ENCODE data around the gene TSHZ1. TPM values are rescaled to one million over a fixed set of nuclear protein-coding genes. Genes with fewer than 3 reads are reported as not detected.

Gene TSHZ1
- polyA plus RNA-seq, 2 of the 4 experiments (the other 2 are of a cell fraction), result 2.2 to 3.0 TPM

- ATAC-seq (no peak), DNase-seq (ENCODE audit: low read depth in 1 of 2, low spot score in 1 of 2) (no peak), FAIRE-seq (no peak)
- Histone ChIP-seq H3K4me3 (no peak overlapping the region), H3K4me1 (peaks cover 4% of the 10 kb centered on the region; the same call in 1 of the 3 replicates), H3K27ac (no peak overlapping the region), H3K9me3 (no peaks in the 10 kb centered on the region), H3K4me2 (no peak overlapping the region)
- 86% methylated on average over 5 of the region's 5 CpGs for WGBS (ENCODE audit: missing lambda C conversion rate)
- ChIA-PET CTCF (no interaction called here), POLR2A (no interaction called here)
- no peak for TF ChIP-seq HDAC2 (IDR thresholded peaks at IDR 0.05)
Measured at GRCh38 chr18:75251466-75251865, 40.9 kb downstream of the TSHZ1 start.

- no peak for FAIRE-seq
Measured at GRCh38 chr18:75252136-75252535, 41.5 kb downstream of the TSHZ1 start.

GRCh38 chr18:75253043-75253442 is 42.4 kb downstream of the TSHZ1 start:
- WGBS (ENCODE audit: missing lambda C conversion rate), result 80% methylated on average over 1 of the region's 1 CpG
- Histone ChIP-seq H3K4me2 (no peak overlapping the region), H3K4me1 (no peaks in the 10 kb centered on the region; the same call in 2 of the 3 replicates), H3K4me3 (no peak overlapping the region), H3K9me3 (no peaks in the 10 kb centered on the region), H3K27ac (no peak overlapping the region)
- DNase-seq (ENCODE audit: low read depth in 1 of 2, low spot score in 1 of 2) (no peak), ATAC-seq (no peak), FAIRE-seq (no peak)
- ChIA-PET CTCF (no interaction called here), POLR2A (no interaction called here)
- TF ChIP-seq NFE2L2 (conservative IDR thresholded peaks at IDR 0.05; ENCODE audit: low read length) (no peak), FOXS1 (CRISPR knock-in tag; IDR thresholded peaks at IDR 0.05) (no peak), HMGXB4 (CRISPR knock-in tag; IDR thresholded peaks at IDR 0.05; ENCODE audit: borderline replicate concordance) (no peak), PHF8 (IDR thresholded peaks at IDR 0.05; ENCODE audit: borderline replicate concordance, low read depth) (no peak)

More at GRCh38 chr18:75252136-75252535, 41.5 kb downstream of the TSHZ1 start:
- Histone ChIP-seq H3K9me3 (no peaks in the 10 kb centered on the region), H3K27ac (no peak overlapping the region), H3K4me1 (peaks cover 2% of the 10 kb centered on the region; the same call in 1 of the 3 replicates), H3K4me2 (no peak overlapping the region), H3K4me3 (no peak overlapping the region)
- no peak for ATAC-seq
- 87% methylated on average over 2 of the region's 2 CpGs for WGBS (ENCODE audit: missing lambda C conversion rate)
- ChIA-PET POLR2A (no interaction called here), CTCF (no interaction called here)
- no peak for TF ChIP-seq NPAS2 (CRISPR knock-in tag; IDR thresholded peaks at IDR 0.05; ENCODE audit: borderline replicate concordance)
- TF ChIP-seq RFX5 (IDR thresholded peaks at IDR 0.05), result no peak
- no peak for TF ChIP-seq CHD2 (IDR thresholded peaks at IDR 0.05; ENCODE audit: low read length, partially characterized antibody)
- no peak for TF ChIP-seq ZFP36 (IDR thresholded peaks at IDR 0.05; ENCODE audit: borderline replicate concordance, partially characterized antibody)
- no peak for TF ChIP-seq RNF2 (IDR thresholded peaks at IDR 0.05; ENCODE audit: borderline replicate concordance, low read depth)
- no peak for TF ChIP-seq RAD21 (conservative IDR thresholded peaks at IDR 0.05 in 1 of 2, IDR thresholded peaks at IDR 0.05 in 1 of 2)
- TF ChIP-seq MYC (IDR thresholded peaks at IDR 0.05; ENCODE audit: borderline replicate concordance, low read length), result no peak
- TF ChIP-seq RARB (CRISPR knock-in tag; IDR thresholded peaks at IDR 0.05), result no peak
- TF ChIP-seq HMGXB4 (CRISPR knock-in tag; IDR thresholded peaks at IDR 0.05; ENCODE audit: borderline replicate concordance), result no peak
- no peak for TF ChIP-seq CHD4 (IDR thresholded peaks at IDR 0.05; ENCODE audit: borderline replicate concordance)
- TF ChIP-seq TP53 (CRISPR knock-in tag; IDR thresholded peaks at IDR 0.05), result no peak
- TF ChIP-seq CTCF (IDR thresholded peaks at IDR 0.05), result no peak
- TF ChIP-seq HDAC2 (IDR thresholded peaks at IDR 0.05), result no peak
- TF ChIP-seq JUN (IDR thresholded peaks at IDR 0.05), result no peak
- no peak for TF ChIP-seq BHLHE40 (IDR thresholded peaks at IDR 0.05; ENCODE audit: low read depth, low read length)
- TF ChIP-seq ESRRA (IDR thresholded peaks at IDR 0.05; ENCODE audit: borderline replicate concordance, low read length), result no peak
- TF ChIP-seq JUNB (IDR thresholded peaks at IDR 0.05), result no peak
- TF ChIP-seq HOXA7 (CRISPR knock-in tag; IDR thresholded peaks at IDR 0.05), result no peak
- no peak for TF ChIP-seq ZC3H11A (IDR thresholded peaks at IDR 0.05)
- TF ChIP-seq POLR2AphosphoS2 (conservative IDR thresholded peaks at IDR 0.05; ENCODE audit: low read length), result no peak
- no peak for DNase-seq (ENCODE audit: low read depth in 1 of 2, low spot score in 1 of 2)
